Measurements from ENCODE around the gene WDR18. TPM values are rescaled to one million over a fixed set of nuclear protein-coding genes. Genes with fewer than 3 reads are reported as not detected.

WDR18 gene
- total and polyA plus RNA-seq, 4 donors, result 24.3 to 45.3 (median 37.7) TPM

DNA sequence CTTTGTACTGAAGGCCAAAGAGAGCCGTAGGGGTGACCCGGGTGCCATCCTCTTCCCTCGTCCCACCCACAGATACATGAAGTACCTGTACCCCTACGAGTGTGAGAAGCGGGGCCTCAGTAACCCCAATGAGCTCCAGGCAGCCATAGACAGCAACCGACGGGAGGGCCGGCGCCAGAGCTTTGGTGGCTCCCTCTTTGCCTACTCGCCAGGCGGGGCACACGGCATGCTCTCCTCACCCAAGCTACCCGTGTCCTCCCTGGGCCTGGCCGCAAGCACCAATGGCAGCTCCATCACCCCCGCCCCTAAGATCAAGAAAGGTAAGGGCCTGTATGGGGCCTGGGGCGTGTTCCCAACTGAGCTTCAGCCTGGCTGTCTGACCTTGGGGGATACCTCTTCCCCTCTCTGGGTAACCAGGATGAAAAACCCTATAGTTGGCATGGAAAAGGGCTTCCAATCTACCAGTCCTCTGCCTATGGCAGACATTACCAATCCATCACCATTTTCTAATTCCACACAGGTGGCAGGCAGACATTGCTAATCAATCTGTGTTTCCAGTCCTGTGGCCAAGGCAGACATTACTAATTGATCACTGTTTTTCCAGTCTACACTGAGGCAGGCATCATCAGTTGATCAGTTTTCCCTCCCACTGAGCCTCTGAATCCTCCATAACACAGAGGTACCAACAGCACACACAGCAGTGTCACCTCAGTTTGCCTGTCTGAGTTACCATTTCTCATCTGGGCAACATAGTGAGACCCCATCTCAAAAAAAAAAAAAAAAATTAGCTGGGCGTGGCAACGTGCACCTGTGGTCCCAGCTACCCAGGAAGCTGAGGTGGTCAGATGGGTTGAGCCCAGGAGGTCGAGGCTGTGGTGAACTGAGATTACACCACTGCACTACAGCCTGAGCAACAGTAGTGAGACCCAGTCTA is 19.1 kb upstream of the WDR18 start:
- WGBS, result 99% methylated on average over 19 of the region's 19 CpGs
- Histone ChIP-seq H3K4me3 (ENCODE audit: low read depth in 1 of 3, low read length in 3 of 3) (no peak overlapping the region), H3K36me3 (ENCODE audit: control insufficient read depth in 4 of 4, insufficient read depth in 3 of 4, low read depth in 1 of 4, low read length in 3 of 4) (peaks cover 0 to 24% (median 5%) of the 10 kb centered on the region in 4 donors), H3K9ac (ENCODE audit: low read depth in 1 of 2, low read length in 2 of 2) (no peak overlapping the region), H3K27ac (ENCODE audit: low read depth in 1 of 2, low read length in 2 of 2) (no peak overlapping the region), H3K9me3 (ENCODE audit: control insufficient read depth in 4 of 4, low read length in 3 of 4) (no peaks in the 10 kb centered on the region), H3K4me1 (ENCODE audit: control insufficient read depth in 4 of 4, insufficient read depth in 4 of 4, low read length in 3 of 4) (no peaks in the 10 kb centered on the region), H3K27me3 (ENCODE audit: control insufficient read depth in 4 of 4, insufficient read depth in 4 of 4, low read length in 3 of 4) (no peaks in the 10 kb centered on the region)
- DNase-seq (ENCODE audit: low spot score), result no peak
- TF ChIP-seq HNF4A (conservative IDR thresholded peaks at IDR 0.05), result no peak
- TF ChIP-seq HNF4G (IDR thresholded peaks at IDR 0.05), result no peak
- TF ChIP-seq ZBTB33 (IDR thresholded peaks at IDR 0.05), result no peak
- TF ChIP-seq, protein P1, sequence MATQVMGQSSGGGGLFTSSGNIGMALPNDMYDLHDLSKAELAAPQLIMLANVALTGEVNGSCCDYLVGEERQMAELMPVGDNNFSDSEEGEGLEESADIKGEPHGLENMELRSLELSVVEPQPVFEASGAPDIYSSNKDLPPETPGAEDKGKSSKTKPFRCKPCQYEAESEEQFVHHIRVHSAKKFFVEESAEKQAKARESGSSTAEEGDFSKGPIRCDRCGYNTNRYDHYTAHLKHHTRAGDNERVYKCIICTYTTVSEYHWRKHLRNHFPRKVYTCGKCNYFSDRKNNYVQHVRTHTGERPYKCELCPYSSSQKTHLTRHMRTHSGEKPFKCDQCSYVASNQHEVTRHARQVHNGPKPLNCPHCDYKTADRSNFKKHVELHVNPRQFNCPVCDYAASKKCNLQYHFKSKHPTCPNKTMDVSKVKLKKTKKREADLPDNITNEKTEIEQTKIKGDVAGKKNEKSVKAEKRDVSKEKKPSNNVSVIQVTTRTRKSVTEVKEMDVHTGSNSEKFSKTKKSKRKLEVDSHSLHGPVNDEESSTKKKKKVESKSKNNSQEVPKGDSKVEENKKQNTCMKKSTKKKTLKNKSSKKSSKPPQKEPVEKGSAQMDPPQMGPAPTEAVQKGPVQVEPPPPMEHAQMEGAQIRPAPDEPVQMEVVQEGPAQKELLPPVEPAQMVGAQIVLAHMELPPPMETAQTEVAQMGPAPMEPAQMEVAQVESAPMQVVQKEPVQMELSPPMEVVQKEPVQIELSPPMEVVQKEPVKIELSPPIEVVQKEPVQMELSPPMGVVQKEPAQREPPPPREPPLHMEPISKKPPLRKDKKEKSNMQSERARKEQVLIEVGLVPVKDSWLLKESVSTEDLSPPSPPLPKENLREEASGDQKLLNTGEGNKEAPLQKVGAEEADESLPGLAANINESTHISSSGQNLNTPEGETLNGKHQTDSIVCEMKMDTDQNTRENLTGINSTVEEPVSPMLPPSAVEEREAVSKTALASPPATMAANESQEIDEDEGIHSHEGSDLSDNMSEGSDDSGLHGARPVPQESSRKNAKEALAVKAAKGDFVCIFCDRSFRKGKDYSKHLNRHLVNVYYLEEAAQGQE (IDR thresholded peaks at IDR 0.05), result no peak
- no peak for TF ChIP-seq YY1 (IDR thresholded peaks at IDR 0.05)

DNA sequence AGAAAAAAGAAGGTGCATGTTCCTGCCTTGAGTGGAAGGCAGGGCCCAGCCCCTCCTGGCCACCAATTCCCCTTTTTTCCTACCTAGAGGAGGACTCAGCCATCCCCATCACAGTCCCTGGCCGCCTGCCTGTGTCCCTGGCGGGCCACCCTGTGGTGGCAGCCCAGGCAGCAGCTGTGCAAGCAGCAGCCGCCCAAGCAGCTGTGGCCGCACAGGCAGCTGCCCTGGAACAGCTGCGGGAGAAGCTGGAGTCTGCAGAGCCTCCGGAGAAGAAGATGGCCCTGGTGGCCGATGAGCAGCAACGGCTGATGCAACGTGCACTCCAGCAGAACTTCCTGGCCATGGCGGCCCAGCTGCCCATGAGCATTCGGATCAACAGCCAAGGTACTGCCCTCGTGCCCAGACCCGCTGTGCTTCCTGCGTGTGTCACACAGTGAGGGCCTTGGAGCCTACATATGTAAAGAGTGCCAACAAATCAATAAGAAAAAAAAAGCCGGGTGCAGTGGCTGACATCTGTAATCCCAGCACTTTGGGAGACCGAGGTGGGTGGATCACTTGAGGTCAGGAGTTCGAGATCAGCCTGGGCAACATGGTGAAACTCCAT is 17.6 kb upstream of the WDR18 start:
- H3K4me1 ChIP-seq (ENCODE audit: control insufficient read depth in 4 of 4, insufficient read depth in 4 of 4, low read length in 3 of 4), result no peaks in the 10 kb centered on the region
- H3K9ac ChIP-seq (ENCODE audit: low read depth in 1 of 2, low read length in 2 of 2), result no peak overlapping the region
- no peak for DNase-seq (ENCODE audit: low spot score)
- no peak overlapping the region for H3K27ac ChIP-seq (ENCODE audit: low read depth in 1 of 2, low read length in 2 of 2)
- no peak overlapping the region for H3K4me3 ChIP-seq (ENCODE audit: low read depth in 1 of 3, low read length in 3 of 3)
- WGBS, result 92% methylated on average over 17 of the region's 17 CpGs
- peaks cover 7 to 30% (median 8%) of the 10 kb centered on the region in 4 donors for H3K36me3 ChIP-seq (ENCODE audit: control insufficient read depth in 4 of 4, insufficient read depth in 3 of 4, low read depth in 1 of 4, low read length in 3 of 4)
- H3K9me3 ChIP-seq (ENCODE audit: control insufficient read depth in 4 of 4, low read length in 3 of 4), result peaks cover 2 to 5% (median 4%) of the 10 kb centered on the region in 4 donors
- H3K27me3 ChIP-seq (ENCODE audit: control insufficient read depth in 4 of 4, insufficient read depth in 4 of 4, low read length in 3 of 4), result no peaks in the 10 kb centered on the region
- no peak for TF ChIP-seq ATF3 (IDR thresholded peaks at IDR 0.05)
- no peak for TF ChIP-seq HNF4G (IDR thresholded peaks at IDR 0.05)
- TF ChIP-seq, protein P2, sequence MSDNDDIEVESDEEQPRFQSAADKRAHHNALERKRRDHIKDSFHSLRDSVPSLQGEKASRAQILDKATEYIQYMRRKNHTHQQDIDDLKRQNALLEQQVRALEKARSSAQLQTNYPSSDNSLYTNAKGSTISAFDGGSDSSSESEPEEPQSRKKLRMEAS (IDR thresholded peaks at IDR 0.05), result no peak
- no peak for TF ChIP-seq GABPA (IDR thresholded peaks at IDR 0.05 in 1 of 2, conservative IDR thresholded peaks at IDR 0.05 in 1 of 2)
- no peak for TF ChIP-seq SP1 (IDR thresholded peaks at IDR 0.05)
- TF ChIP-seq EGR1 (IDR thresholded peaks at IDR 0.05; ENCODE audit: low read depth in 2 of 2), result no peak
- TF ChIP-seq, protein P3, sequence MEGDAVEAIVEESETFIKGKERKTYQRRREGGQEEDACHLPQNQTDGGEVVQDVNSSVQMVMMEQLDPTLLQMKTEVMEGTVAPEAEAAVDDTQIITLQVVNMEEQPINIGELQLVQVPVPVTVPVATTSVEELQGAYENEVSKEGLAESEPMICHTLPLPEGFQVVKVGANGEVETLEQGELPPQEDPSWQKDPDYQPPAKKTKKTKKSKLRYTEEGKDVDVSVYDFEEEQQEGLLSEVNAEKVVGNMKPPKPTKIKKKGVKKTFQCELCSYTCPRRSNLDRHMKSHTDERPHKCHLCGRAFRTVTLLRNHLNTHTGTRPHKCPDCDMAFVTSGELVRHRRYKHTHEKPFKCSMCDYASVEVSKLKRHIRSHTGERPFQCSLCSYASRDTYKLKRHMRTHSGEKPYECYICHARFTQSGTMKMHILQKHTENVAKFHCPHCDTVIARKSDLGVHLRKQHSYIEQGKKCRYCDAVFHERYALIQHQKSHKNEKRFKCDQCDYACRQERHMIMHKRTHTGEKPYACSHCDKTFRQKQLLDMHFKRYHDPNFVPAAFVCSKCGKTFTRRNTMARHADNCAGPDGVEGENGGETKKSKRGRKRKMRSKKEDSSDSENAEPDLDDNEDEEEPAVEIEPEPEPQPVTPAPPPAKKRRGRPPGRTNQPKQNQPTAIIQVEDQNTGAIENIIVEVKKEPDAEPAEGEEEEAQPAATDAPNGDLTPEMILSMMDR (IDR thresholded peaks at IDR 0.05; ENCODE audit: low read depth, low read length, missing input control), result no peak
- no peak for TF ChIP-seq RXRA (IDR thresholded peaks at IDR 0.05)
- TF ChIP-seq, protein P1 (IDR thresholded peaks at IDR 0.05), result no peak
- TF ChIP-seq HNF4A (conservative IDR thresholded peaks at IDR 0.05), result no peak
- TF ChIP-seq ZBTB33 (IDR thresholded peaks at IDR 0.05), result no peak
- TF ChIP-seq RAD21 (IDR thresholded peaks at IDR 0.05), result no peak
- no peak for TF ChIP-seq FOXA1 (IDR thresholded peaks at IDR 0.05)
- TF ChIP-seq TAF1 (conservative IDR thresholded peaks at IDR 0.05), result no peak
